Activated naive CD4-positive, alpha-beta T cell treated with anti-CD3 and anti-CD28 coated beads, Interleukin-2, amount 50 U/mL, for 24 hours (primary cell): Measurements from ENCODE around the gene ITGB5.
"Not testable (repeated sequence)": the region's sequence is repeated elsewhere in the genome, so short reads cannot be mapped to it uniquely, and the experiment has no call there.

Source experiments
- H3K27ac Mint-ChIP-seq: one replicate; pipeline ENCODE4 v1.8.0; 2021; ENCODE audit warnings: mild to moderate bottlenecking, mixed read lengths
- H3K27me3 Mint-ChIP-seq: one replicate; pipeline ENCODE4 v1.8.0; 2021; ENCODE audit warnings: mixed read lengths
- H3K36me3 Mint-ChIP-seq: one replicate; pipeline ENCODE4 v1.8.0; 2021; ENCODE audit warnings: mixed read lengths
- H3K4me1 Mint-ChIP-seq: one replicate; pipeline ENCODE4 v1.8.0; 2021; ENCODE audit warnings: mixed read lengths
- H3K4me3 Mint-ChIP-seq: one replicate; pipeline ENCODE4 v1.8.0; 2021; ENCODE audit warnings: mild to moderate bottlenecking, mixed read lengths
- H3K9me3 Mint-ChIP-seq: one replicate; pipeline ENCODE4 v1.8.0; 2021; ENCODE audit warnings: mixed read lengths

ITGB5 gene

GRCh38 chr3:124800511-124801258 is 86.5 kb downstream of the ITGB5 start:
- H3K36me3 Mint-ChIP-seq = no peaks in the 10 kb centered on the region
- H3K9me3 Mint-ChIP-seq = no peaks in the 10 kb centered on the region
- H3K27me3 Mint-ChIP-seq = no peaks in the 10 kb centered on the region
- no peak overlapping the region for H3K27ac Mint-ChIP-seq
- H3K4me1 Mint-ChIP-seq = no peaks in the 10 kb centered on the region
- no peak overlapping the region for H3K4me3 Mint-ChIP-seq

GRCh38 chr3:124800076-124800475 is 87.1 kb downstream of the ITGB5 start:
- Mint-ChIP-seq H3K27ac (no peak overlapping the region), H3K9me3 (no peaks in the 10 kb centered on the region), H3K4me1 (no peaks in the 10 kb centered on the region), H3K27me3 (no peaks in the 10 kb centered on the region), H3K4me3 (no peak overlapping the region), H3K36me3 (no peaks in the 10 kb centered on the region)

- H3K4me1 Mint-ChIP-seq = no peaks in the 10 kb centered on the region
- H3K36me3 Mint-ChIP-seq = no peaks in the 10 kb centered on the region
- H3K27me3 Mint-ChIP-seq = no peaks in the 10 kb centered on the region
- no peaks in the 10 kb centered on the region for H3K9me3 Mint-ChIP-seq
- no peak overlapping the region for H3K4me3 Mint-ChIP-seq
- no peak overlapping the region for H3K27ac Mint-ChIP-seq
These were observed 87.5 kb downstream of the ITGB5 start for GRCh38 chr3:124799676-124800075.

- no peaks in the 10 kb centered on the region for H3K4me1 Mint-ChIP-seq
- H3K27me3 Mint-ChIP-seq = no peaks in the 10 kb centered on the region
- no peak overlapping the region for H3K4me3 Mint-ChIP-seq
- no peak overlapping the region for H3K27ac Mint-ChIP-seq
- no peaks in the 10 kb centered on the region for H3K9me3 Mint-ChIP-seq
- H3K36me3 Mint-ChIP-seq = no peaks in the 10 kb centered on the region
These were observed 89.7 kb downstream of the ITGB5 start for GRCh38 chr3:124797426-124797945.

DNA sequence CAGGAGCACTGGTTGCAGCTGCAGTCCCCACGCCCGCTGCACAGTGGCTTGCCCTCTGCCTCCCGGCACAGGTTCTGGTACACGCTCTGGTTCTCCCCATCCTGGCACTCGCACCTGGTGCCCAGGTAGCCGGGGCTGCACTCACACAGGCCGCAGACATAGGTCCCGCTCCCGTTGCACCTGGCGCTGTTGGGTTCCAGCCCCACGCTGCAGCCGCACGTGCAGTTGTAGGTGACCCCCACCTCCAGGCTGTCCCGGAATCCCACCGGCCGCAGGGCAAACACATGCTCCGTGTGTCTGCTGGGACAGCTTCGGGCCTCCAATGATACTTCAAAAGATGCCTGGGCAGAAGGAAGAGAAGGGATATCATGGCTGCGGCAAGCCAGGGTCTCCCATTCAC is 90.7 kb downstream of the ITGB5 start:
- no peak overlapping the region for H3K4me3 Mint-ChIP-seq

DNA sequence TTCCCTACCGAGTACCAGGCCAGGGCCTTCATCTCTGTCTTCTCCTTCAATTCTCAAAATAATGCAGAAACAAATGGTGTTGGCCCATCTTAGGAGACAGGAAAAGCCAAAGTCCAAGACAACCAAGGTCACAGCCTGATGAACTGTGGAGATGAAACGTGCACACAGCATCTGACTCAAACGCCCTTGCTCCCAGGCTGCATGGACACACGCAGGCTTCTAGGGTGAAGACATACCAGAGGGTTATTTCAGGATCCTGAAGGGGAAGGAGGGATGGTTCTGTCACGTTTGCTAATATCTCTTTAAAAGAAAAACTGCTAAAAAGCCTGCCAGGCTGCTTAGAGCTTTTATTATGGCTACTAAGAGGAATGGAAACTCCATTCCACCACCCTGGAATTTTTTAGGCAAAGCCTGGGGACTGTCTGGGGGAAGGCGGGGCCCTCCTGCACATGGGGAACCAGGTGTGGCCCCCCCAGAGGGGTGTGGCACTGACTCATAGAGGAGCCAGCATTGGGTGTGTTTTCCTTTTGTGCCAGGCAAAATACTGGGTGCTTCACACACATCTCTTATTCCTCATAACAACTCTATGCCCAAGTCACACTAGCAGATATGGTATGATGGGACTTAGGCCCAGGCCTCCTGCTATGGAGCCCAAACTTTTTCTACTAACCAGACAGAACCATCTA is 94.0 kb downstream of the ITGB5 start:
- H3K4me1 Mint-ChIP-seq = no peaks in the 10 kb centered on the region
- no peak overlapping the region for H3K27ac Mint-ChIP-seq
- H3K4me3 Mint-ChIP-seq = no peak overlapping the region
- H3K9me3 Mint-ChIP-seq = no peaks in the 10 kb centered on the region
- H3K27me3 Mint-ChIP-seq = no peaks in the 10 kb centered on the region
- H3K36me3 Mint-ChIP-seq = no peaks in the 10 kb centered on the region

More for the DNA sequence above, 90.7 kb downstream of the ITGB5 start:
- no peaks in the 10 kb centered on the region for H3K4me1 Mint-ChIP-seq
- no peaks in the 10 kb centered on the region for H3K27me3 Mint-ChIP-seq
- no peak overlapping the region for H3K27ac Mint-ChIP-seq
- no peaks in the 10 kb centered on the region for H3K9me3 Mint-ChIP-seq
- H3K36me3 Mint-ChIP-seq = no peaks in the 10 kb centered on the region

GRCh38 chr3:124792341-124793040 is 94.7 kb downstream of the ITGB5 start:
- no peak overlapping the region for H3K27ac Mint-ChIP-seq
- no peaks in the 10 kb centered on the region for H3K36me3 Mint-ChIP-seq
- H3K4me3 Mint-ChIP-seq = no peak overlapping the region
- no peaks in the 10 kb centered on the region for H3K9me3 Mint-ChIP-seq
- H3K27me3 Mint-ChIP-seq = no peaks in the 10 kb centered on the region
- no peaks in the 10 kb centered on the region for H3K4me1 Mint-ChIP-seq

GRCh38 chr3:124791639-124792151 is 95.5 kb downstream of the ITGB5 start:
- Mint-ChIP-seq H3K9me3 (no peaks in the 10 kb centered on the region), H3K36me3 (no peaks in the 10 kb centered on the region), H3K27me3 (no peaks in the 10 kb centered on the region), H3K4me1 (no peaks in the 10 kb centered on the region), H3K27ac (no peak overlapping the region), H3K4me3 (no peak overlapping the region)

DNA sequence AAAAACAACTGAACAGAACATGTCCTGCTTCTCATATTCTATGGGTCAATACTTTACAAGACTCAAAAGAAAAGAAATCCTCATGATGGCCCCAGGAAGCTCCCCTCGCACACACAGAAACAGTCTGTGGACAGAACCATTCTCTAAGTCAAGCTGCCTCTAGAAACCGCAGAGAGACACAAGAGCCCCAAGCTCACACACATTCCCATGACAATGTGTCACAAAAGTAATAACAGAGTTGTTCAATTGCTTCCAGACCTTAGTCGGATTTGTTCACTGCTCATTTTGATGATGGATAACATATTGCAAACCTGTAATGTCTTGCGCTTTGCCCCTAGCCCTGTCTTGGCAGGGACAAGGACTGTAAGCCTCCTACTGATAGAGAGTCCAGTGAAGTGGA is 96.0 kb downstream of the ITGB5 start:
- no peak overlapping the region for H3K27ac Mint-ChIP-seq
- no peaks in the 10 kb centered on the region for H3K27me3 Mint-ChIP-seq
- H3K4me3 Mint-ChIP-seq = no peak overlapping the region
- no peaks in the 10 kb centered on the region for H3K4me1 Mint-ChIP-seq
- H3K36me3 Mint-ChIP-seq = no peaks in the 10 kb centered on the region
- H3K9me3 Mint-ChIP-seq = no peaks in the 10 kb centered on the region

DNA sequence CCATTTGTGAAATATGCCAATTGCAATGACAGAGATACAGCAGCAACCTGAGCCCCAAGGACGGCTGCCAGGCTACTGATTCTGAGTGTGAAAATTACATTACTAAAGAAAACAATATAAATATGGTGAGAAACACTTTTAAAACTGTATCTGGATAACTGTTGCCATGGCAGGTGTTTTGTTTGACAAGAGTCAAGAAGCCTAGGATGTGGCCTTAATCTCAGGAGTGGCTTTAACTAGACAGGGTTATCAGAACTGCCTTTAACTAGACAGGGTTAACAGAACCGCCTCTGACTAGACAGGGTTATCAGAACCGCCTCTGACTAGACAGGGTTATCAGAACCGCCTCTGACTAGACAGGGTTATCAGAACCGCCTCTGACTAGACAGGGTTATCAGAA is 98.1 kb downstream of the ITGB5 start:
- H3K27me3 Mint-ChIP-seq, H3K4me1 Mint-ChIP-seq, H3K4me3 Mint-ChIP-seq, H3K36me3 Mint-ChIP-seq, H3K9me3 Mint-ChIP-seq, H3K27ac Mint-ChIP-seq: not testable (repeated sequence)

DNA sequence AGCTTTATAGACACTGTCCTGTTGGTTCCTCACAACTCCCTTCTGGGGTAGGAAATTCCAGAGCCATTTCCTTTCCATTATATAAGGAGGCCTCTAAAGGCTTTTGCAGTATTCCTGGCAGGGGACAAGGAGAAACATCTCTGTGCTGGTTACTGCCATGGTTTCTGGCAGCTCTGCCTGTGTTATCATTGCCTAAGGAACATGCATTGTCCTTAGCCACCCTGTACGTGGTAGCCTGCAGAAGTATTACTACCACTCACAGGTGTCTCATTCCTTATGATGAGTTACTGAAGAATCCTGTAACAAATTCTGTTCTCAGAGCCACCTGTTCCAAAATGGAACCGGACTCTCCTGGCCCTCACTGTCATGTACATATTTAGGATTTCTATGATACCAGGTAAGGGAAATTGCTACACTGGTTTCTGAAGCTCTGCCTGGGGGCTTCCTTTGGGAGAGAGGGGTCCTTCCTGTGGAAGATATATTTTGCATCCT is 98.9 kb downstream of the ITGB5 start:
- Mint-ChIP-seq H3K9me3 (no peaks in the 10 kb centered on the region), H3K27me3 (no peaks in the 10 kb centered on the region), H3K36me3 (no peaks in the 10 kb centered on the region)

GRCh38 chr3:124787476-124788195 is 99.5 kb downstream of the ITGB5 start:
- H3K9me3 Mint-ChIP-seq = no peaks in the 10 kb centered on the region
- H3K4me3 Mint-ChIP-seq = no peak overlapping the region
- no peaks in the 10 kb centered on the region for H3K36me3 Mint-ChIP-seq
- no peaks in the 10 kb centered on the region for H3K4me1 Mint-ChIP-seq
- no peak overlapping the region for H3K27ac Mint-ChIP-seq
- no peaks in the 10 kb centered on the region for H3K27me3 Mint-ChIP-seq

More for the DNA sequence above, 98.9 kb downstream of the ITGB5 start:
- Mint-ChIP-seq H3K27ac (no peak overlapping the region), H3K4me1 (no peaks in the 10 kb centered on the region), H3K4me3 (no peak overlapping the region)

DNA sequence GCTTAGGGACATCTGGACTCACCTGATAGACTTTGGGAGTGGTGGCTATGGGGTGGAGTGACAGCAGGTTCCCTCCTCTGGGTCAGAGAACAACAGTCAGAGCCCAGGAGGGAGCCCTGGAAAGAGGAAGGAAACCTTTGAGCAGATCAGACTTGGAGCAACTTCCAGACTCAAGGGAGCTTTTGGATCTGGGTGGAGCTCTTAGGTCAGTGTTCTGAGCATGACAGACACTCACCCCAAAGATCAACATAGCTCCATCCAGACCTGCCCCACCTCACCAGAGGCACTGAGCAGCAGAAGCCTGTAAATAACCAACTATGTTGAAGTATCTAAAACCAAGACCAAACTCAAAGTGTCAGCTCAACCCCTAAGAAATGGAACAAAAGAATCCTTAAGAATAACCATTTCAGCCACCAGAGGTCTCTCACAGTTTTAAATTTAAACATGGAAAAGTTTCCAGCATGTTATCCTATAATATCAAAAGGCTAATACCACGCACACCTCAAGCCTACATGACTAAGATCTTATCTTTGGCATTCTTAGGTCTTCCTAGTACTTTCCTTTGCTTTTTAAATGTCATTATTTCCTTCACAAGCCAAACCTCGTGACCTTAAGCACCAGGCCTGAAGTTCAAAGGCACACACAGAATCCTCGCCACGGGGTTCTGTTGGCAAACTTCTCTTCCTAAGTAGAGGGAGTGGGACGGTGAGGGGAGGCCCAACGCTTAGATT is 100.5 kb downstream of the ITGB5 start:
- Mint-ChIP-seq H3K27ac (no peak overlapping the region), H3K36me3 (no peaks in the 10 kb centered on the region), H3K4me1 (no peaks in the 10 kb centered on the region), H3K27me3 (no peaks in the 10 kb centered on the region), H3K9me3 (no peaks in the 10 kb centered on the region), H3K4me3 (no peak overlapping the region)

DNA sequence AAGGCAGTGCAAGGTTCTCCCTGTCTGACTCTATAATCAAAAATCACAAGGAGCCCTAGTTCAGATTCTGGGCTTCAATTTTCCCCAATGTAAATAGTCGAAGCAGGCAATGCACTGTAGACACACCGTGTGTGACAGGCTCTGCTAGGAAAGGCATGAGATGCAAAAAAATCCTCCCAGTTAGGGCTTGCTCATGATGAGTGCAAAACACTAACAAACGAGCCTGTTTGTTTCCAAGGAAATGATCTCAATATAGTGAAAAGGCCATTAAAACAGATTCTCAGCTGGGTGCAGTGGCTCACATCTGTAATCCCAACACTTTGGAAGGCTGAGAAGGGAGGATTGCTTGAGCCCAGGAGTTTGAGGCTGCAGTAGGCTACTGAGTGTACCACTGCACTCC is 101.2 kb downstream of the ITGB5 start:
- H3K9me3 Mint-ChIP-seq = no peaks in the 10 kb centered on the region
- no peaks in the 10 kb centered on the region for H3K36me3 Mint-ChIP-seq
- H3K27ac Mint-ChIP-seq = no peak overlapping the region
- H3K27me3 Mint-ChIP-seq = no peaks in the 10 kb centered on the region
- H3K4me3 Mint-ChIP-seq = no peak overlapping the region
- H3K4me1 Mint-ChIP-seq = peaks cover 4% of the 10 kb centered on the region
